ENCODE results near the gene RGL2. TPM values are rescaled to one million over a fixed set of nuclear protein-coding genes. Genes with fewer than 3 reads are reported as not detected.

The RGL2 gene
- total and polyA plus RNA-seq, 2 of the 13 experiments (the other 11 are each of a cell fraction or from before 2014, with no cell fraction given), result 22.9 to 47.4 TPM

- peak; percentile 32 for TF ChIP-seq RXRB (CRISPR knock-in tag; IDR thresholded peaks at IDR 0.05; ENCODE audit: borderline replicate concordance)
- no peak for TF ChIP-seq RELA (CRISPR knock-in tag; IDR thresholded peaks at IDR 0.05)
- TF ChIP-seq, protein P1, sequence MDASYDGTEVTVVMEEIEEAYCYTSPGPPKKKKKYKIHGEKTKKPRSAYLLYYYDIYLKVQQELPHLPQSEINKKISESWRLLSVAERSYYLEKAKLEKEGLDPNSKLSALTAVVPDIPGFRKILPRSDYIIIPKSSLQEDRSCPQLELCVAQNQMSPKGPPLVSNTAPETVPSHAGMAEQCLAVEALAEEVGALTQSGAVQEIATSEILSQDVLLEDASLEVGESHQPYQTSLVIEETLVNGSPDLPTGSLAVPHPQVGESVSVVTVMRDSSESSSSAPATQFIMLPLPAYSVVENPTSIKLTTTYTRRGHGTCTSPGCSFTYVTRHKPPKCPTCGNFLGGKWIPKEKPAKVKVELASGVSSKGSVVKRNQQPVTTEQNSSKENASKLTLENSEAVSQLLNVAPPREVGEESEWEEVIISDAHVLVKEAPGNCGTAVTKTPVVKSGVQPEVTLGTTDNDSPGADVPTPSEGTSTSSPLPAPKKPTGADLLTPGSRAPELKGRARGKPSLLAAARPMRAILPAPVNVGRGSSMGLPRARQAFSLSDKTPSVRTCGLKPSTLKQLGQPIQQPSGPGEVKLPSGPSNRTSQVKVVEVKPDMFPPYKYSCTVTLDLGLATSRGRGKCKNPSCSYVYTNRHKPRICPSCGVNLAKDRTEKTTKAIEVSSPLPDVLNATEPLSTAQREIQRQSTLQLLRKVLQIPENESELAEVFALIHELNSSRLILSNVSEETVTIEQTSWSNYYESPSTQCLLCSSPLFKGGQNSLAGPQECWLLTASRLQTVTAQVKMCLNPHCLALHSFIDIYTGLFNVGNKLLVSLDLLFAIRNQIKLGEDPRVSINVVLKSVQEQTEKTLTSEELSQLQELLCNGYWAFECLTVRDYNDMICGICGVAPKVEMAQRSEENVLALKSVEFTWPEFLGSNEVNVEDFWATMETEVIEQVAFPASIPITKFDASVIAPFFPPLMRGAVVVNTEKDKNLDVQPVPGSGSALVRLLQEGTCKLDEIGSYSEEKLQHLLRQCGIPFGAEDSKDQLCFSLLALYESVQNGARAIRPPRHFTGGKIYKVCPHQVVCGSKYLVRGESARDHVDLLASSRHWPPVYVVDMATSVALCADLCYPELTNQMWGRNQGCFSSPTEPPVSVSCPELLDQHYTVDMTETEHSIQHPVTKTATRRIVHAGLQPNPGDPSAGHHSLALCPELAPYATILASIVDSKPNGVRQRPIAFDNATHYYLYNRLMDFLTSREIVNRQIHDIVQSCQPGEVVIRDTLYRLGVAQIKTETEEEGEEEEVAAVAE (CRISPR knock-in tag; IDR thresholded peaks at IDR 0.05; ENCODE audit: borderline replicate concordance), result peak; percentile 63; the same call in 1 of the 2 replicates
- 0 out of 2 replicates have a peak, but pooled peaks have one; percentile 34 for TF ChIP-seq ZNF619 (CRISPR knock-in tag; IDR thresholded peaks at IDR 0.05)
- TF ChIP-seq ZNF580 (CRISPR knock-in tag; IDR thresholded peaks at IDR 0.05; ENCODE audit: borderline replicate concordance, low read depth), result no peak; the same call in 1 of the 2 replicates
- TF ChIP-seq IKZF1 (IDR thresholded peaks at IDR 0.05), result no peak
- no peak for TF ChIP-seq PPARG (CRISPR knock-in tag; conservative IDR thresholded peaks at IDR 0.05)
- TF ChIP-seq HDAC6 (IDR thresholded peaks at IDR 0.05; ENCODE audit: low read depth, low read length), result no peak
- TF ChIP-seq, protein P2, sequence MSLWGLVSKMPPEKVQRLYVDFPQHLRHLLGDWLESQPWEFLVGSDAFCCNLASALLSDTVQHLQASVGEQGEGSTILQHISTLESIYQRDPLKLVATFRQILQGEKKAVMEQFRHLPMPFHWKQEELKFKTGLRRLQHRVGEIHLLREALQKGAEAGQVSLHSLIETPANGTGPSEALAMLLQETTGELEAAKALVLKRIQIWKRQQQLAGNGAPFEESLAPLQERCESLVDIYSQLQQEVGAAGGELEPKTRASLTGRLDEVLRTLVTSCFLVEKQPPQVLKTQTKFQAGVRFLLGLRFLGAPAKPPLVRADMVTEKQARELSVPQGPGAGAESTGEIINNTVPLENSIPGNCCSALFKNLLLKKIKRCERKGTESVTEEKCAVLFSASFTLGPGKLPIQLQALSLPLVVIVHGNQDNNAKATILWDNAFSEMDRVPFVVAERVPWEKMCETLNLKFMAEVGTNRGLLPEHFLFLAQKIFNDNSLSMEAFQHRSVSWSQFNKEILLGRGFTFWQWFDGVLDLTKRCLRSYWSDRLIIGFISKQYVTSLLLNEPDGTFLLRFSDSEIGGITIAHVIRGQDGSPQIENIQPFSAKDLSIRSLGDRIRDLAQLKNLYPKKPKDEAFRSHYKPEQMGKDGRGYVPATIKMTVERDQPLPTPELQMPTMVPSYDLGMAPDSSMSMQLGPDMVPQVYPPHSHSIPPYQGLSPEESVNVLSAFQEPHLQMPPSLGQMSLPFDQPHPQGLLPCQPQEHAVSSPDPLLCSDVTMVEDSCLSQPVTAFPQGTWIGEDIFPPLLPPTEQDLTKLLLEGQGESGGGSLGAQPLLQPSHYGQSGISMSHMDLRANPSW (CRISPR knock-in tag; IDR thresholded peaks at IDR 0.05; ENCODE audit: borderline replicate concordance), result no peak
- TF ChIP-seq ZNF432 (CRISPR knock-in tag; IDR thresholded peaks at IDR 0.05; ENCODE audit: borderline replicate concordance), result no peak
- no peak for TF ChIP-seq SOX5 (CRISPR knock-in tag; IDR thresholded peaks at IDR 0.05; ENCODE audit: borderline replicate concordance)
- TF ChIP-seq MTF1 (CRISPR knock-in tag; IDR thresholded peaks at IDR 0.05), result no peak
- peak; percentile 48 for TF ChIP-seq SALL1 (CRISPR knock-in tag; IDR thresholded peaks at IDR 0.05)
- TF ChIP-seq TEAD2 (CRISPR knock-in tag; IDR thresholded peaks at IDR 0.05), result no peak
- no peak for TF ChIP-seq ZSCAN20 (CRISPR knock-in tag; IDR thresholded peaks at IDR 0.05; ENCODE audit: borderline replicate concordance)
- no peak for TF ChIP-seq ZNF781 (CRISPR knock-in tag; IDR thresholded peaks at IDR 0.05; ENCODE audit: borderline replicate concordance, not compliant biosample characterization)
- peak; percentile 50 for TF ChIP-seq GATAD2A (CRISPR knock-in tag; IDR thresholded peaks at IDR 0.05)
- no peak for TF ChIP-seq ZNF720 (CRISPR knock-in tag; IDR thresholded peaks at IDR 0.05)
- TF ChIP-seq PITX1 (CRISPR knock-in tag; IDR thresholded peaks at IDR 0.05), result no peak
- TF ChIP-seq HNF1B (CRISPR knock-in tag; IDR thresholded peaks at IDR 0.05), result peak; percentile 37; the same call in 1 of the 2 replicates
- TF ChIP-seq ZNF260 (CRISPR knock-in tag; IDR thresholded peaks at IDR 0.05; ENCODE audit: borderline replicate concordance, low read depth), result no peak
Observed at GRCh38 chr6:33288921-33289783, 9.6 kb downstream of the RGL2 start, which contains the start of the genes PFDN6 and WDR46 (continued).

Data from HepG2 (cell line).